Hepatocyte (in vitro differentiated cells): ENCODE data around the gene ITPR1. TPM values are rescaled to one million over a fixed set of nuclear protein-coding genes. Genes with fewer than 3 reads are reported as not detected.

Experiments
- DNase-seq: peaks from one replicate; pipeline ENCODE4 v3.0.0-alpha.2; 2016; ENCODE audit warnings: low spot score
- H2AFZ ChIP-seq: fragments of 200-600 bp; sonication (generic); 2 replicates; pipeline ENCODE4 v1.6.0; 2016; ENCODE audit warnings: antibody characterized with exemption, mild to moderate bottlenecking
- H3K27ac ChIP-seq: fragments of 200-600 bp; sonication (generic); 2 replicates; pipeline ENCODE4 v1.5.1; 2016; ENCODE audit warnings: mild to moderate bottlenecking
- H3K27me3 ChIP-seq: fragments of 200-600 bp; sonication (generic); 2 replicates; pipeline ENCODE4 v1.6.1; 2016
- H3K36me3 ChIP-seq: fragments of 200-600 bp; sonication (generic); replicated peaks from 2 replicates; pipeline ENCODE4 v1.5.1; 2016; ENCODE audit warnings: low read depth; ENCODE audit not compliant: insufficient read depth
- H3K4me1 ChIP-seq: fragments of 200-600 bp; sonication (generic); 2 replicates; pipeline ENCODE4 v1.5.1; 2016; ENCODE audit warnings: mild to moderate bottlenecking, moderate library complexity; ENCODE audit not compliant: insufficient read depth
- H3K4me2 ChIP-seq: fragments of 200-600 bp; sonication (generic); 2 replicates; pipeline ENCODE4 v1.6.0; 2016
- H3K4me3 ChIP-seq: fragments of 200-600 bp; sonication (generic); 2 replicates; pipeline ENCODE4 v1.5.1; 2016; ENCODE audit warnings: mild to moderate bottlenecking
- H3K79me2 ChIP-seq: fragments of 200-600 bp; sonication (generic); 2 replicates; pipeline ENCODE4 v1.6.0; 2017; ENCODE audit warnings: mild to moderate bottlenecking
- H3K9me2 ChIP-seq: fragments of 200-600 bp; sonication (generic); replicated peaks from 2 replicates; pipeline ENCODE4 v1.6.0; 2017; ENCODE audit warnings: mild to moderate bottlenecking; ENCODE audit not compliant: insufficient read depth
- H3K9me3 ChIP-seq: fragments of 200-600 bp; sonication (generic); 2 replicates; pipeline ENCODE4 v1.5.1; 2016; ENCODE audit warnings: low read depth, mild to moderate bottlenecking
- H4K20me1 ChIP-seq: fragments of 200-600 bp; sonication (generic); 2 replicates; pipeline ENCODE4 v1.6.0; 2016; ENCODE audit warnings: mild to moderate bottlenecking; ENCODE audit not compliant: insufficient read depth, poor library complexity, severe bottlenecking
- EZH2 ChIP-seq: fragments of 200-600 bp; sonication (generic); IDR thresholded peaks from 2 replicates; pipeline ENCODE4 v1.6.1; 2016; ENCODE audit warnings: antibody characterized with exemption, mild to moderate bottlenecking, borderline replicate concordance
- EZH2phosphoT487 ChIP-seq: fragments of 200-600 bp; sonication (generic); IDR thresholded peaks from one replicate; pipeline ENCODE4 v1.6.1; 2018; ENCODE audit warnings: antibody characterized with exemption, mild to moderate bottlenecking, low read depth, moderate library complexity; ENCODE audit not compliant: unreplicated experiment, severe bottlenecking
- WGBS: methylation state at CpG from one replicate; pipeline ENCODE4 v1.1.6; 2016; ENCODE audit warnings: low lambda C conversion rate; ENCODE audit errors: missing lambda C conversion rate; 5-methylcytosine and 5-hydroxymethylcytosine counted together
- polyA plus RNA-seq: library from polyadenylated mRNA; unstranded; fragments of >200 nt; fragmentation: Nextera tagmentation; extraction: Ambion mirVana; gene quantifications from 2 replicates; pipeline ENCODE4 v1.2.1, GENCODE V29; 2016
- total RNA-seq: library from RNA; depleted of rRNA; stranded (reverse); fragments of >200 nt; gene quantifications from 2 replicates; pipeline ENCODE4 v1.2.3, GENCODE V29; 2014
- TF ChIP-seq, protein P1 (sequence below): fragments of 200-600 bp; sonication (generic); IDR thresholded peaks from 2 replicates; pipeline ENCODE4 v1.5.1; 2016; ENCODE audit warnings: antibody characterized with exemption, mild to moderate bottlenecking; ENCODE audit not compliant: poor library complexity

Gene ITPR1
- total and polyA plus RNA-seq, 2 experiments from 2014 or later, result 46.8 to 90.8 TPM

DNA sequence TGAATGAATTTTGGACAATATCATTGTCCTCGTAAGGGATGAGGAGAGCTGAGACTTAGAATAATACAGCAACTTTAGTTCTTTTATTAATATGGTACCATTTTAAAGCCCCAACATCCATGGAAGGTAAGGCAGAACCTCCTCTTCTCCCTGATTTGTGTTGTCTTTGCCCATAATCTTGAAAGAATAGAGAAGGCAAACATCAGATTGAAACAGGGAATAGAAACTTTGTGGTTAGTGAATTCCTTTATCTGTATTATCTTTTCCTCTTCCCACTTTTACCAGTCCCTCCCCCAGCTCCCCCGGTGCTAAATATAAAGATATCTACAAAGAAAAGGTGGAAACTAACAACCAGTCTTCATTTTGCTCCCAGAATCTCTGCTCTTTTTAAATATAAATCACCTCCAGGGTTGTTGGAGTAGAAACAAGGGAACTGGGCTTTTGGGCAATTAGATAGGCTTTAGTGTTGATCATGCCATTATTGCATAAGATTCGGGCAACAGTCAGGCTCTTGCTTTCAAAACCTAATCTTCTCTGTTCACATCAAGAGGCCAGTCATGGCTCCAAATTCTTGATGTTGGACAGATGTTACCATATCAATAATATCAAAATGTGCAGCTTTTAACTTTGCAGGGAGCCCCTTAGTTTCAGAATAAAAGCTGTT is 32.5 kb downstream of the ITPR1 start:
- 64% methylated on average over 3 of the region's 3 CpGs for WGBS
- DNase-seq, result no peak
- H3K9me2 ChIP-seq, result no peaks in the 10 kb centered on the region

DNA sequence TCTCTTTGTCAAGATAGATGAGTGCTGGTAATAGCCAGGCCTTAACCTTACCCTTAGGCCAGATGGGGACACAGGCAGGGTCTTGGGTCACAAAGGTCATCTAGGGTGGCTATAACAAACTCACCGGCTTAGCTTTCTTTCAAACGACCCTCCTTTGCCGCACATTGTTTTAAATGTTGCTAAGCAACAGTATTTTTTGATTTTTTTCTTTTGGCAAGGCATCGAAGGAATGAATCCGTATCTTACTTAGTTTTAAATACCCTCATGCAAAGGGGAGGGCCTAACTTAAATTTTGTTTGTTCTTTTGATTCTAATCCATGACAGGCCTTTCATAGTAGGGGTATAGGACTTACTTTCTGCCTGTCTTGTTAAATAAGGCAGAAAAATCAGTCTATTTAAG is 35.2 kb downstream of the ITPR1 start:
- WGBS, result 65% methylated on average over 5 of the region's 5 CpGs
- H3K27me3 ChIP-seq, result no peaks in the 10 kb centered on the region

More for the DNA sequence above, 32.5 kb downstream of the ITPR1 start:
- TF ChIP-seq EZH2phosphoT487 (no peak), EZH2 (no peak)
- TF ChIP-seq, protein P1, sequence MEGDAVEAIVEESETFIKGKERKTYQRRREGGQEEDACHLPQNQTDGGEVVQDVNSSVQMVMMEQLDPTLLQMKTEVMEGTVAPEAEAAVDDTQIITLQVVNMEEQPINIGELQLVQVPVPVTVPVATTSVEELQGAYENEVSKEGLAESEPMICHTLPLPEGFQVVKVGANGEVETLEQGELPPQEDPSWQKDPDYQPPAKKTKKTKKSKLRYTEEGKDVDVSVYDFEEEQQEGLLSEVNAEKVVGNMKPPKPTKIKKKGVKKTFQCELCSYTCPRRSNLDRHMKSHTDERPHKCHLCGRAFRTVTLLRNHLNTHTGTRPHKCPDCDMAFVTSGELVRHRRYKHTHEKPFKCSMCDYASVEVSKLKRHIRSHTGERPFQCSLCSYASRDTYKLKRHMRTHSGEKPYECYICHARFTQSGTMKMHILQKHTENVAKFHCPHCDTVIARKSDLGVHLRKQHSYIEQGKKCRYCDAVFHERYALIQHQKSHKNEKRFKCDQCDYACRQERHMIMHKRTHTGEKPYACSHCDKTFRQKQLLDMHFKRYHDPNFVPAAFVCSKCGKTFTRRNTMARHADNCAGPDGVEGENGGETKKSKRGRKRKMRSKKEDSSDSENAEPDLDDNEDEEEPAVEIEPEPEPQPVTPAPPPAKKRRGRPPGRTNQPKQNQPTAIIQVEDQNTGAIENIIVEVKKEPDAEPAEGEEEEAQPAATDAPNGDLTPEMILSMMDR, result no peak
- Histone ChIP-seq H3K36me3 (no peaks in the 10 kb centered on the region), H3K4me3 (no peak overlapping the region), H3K79me2 (peaks cover 11% of the 10 kb centered on the region), H3K9me3 (no peaks in the 10 kb centered on the region), H3K4me2 (no peak overlapping the region), H2AFZ (no peak overlapping the region), H4K20me1 (no peaks in the 10 kb centered on the region), H3K27me3 (no peaks in the 10 kb centered on the region), H3K27ac (no peak overlapping the region), H3K4me1 (peaks cover 11% of the 10 kb centered on the region)

DNA sequence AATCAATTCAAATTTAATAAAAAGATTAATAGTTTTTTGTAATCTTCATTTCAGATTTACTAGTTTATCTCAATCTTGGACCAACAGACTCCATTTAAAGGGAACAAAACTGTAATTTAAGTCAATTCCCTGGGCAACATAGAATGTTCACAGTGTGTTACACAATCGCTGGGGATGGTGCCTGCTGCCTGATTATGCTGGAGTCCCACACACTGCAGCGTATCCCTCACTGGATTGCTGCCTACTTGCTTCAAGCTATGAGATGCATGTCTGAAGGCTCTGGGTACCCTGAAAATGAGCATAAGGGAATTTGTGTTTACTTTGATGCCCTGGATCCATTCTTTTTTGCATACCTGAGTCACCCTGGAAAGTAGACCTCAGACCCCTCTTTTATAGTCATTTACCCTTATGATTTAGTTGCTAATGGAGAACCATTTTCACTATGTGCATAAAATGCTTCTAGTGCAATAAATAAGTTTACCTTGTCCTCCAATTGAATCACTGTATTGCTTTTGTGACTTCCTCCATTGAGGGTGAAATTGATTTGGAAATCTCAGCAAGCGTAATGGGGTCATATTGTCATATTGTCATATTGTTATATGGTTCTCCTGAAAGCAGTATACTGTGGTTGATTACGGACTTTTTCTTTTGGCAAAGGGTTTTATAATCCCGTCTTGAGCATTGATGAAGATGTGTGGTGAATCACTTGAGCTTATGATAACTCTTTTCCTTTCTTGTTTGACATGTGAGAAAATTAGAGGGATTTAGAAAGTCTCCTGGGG is 35.9 kb downstream of the ITPR1 start:
- H3K9me3 ChIP-seq, result no peaks in the 10 kb centered on the region
- H4K20me1 ChIP-seq, result no peaks in the 10 kb centered on the region
- peaks cover 21% of the 10 kb centered on the region for H3K4me1 ChIP-seq
- no peak overlapping the region for H2AFZ ChIP-seq
- H3K79me2 ChIP-seq, result peaks cover 24% of the 10 kb centered on the region
- H3K9me2 ChIP-seq, result no peaks in the 10 kb centered on the region
- no peak overlapping the region for H3K27ac ChIP-seq
- WGBS, result 84% methylated on average over 5 of the region's 5 CpGs
- no peak for DNase-seq
- no peak overlapping the region for H3K4me3 ChIP-seq
- H3K36me3 ChIP-seq, result no peaks in the 10 kb centered on the region
- TF ChIP-seq, protein P1, result no peak
- TF ChIP-seq EZH2, result no peak
- TF ChIP-seq EZH2phosphoT487, result no peak
- H3K4me2 ChIP-seq, result no peak overlapping the region
- no peaks in the 10 kb centered on the region for H3K27me3 ChIP-seq

More for the DNA sequence above, 35.2 kb downstream of the ITPR1 start:
- no peak overlapping the region for H3K4me2 ChIP-seq
- no peak for DNase-seq
- H3K36me3 ChIP-seq, result no peaks in the 10 kb centered on the region
- peaks cover 24% of the 10 kb centered on the region for H3K79me2 ChIP-seq
- TF ChIP-seq, protein P1, result no peak
- TF ChIP-seq EZH2 (no peak), EZH2phosphoT487 (no peak)
- no peaks in the 10 kb centered on the region for H3K9me2 ChIP-seq
- H4K20me1 ChIP-seq, result no peaks in the 10 kb centered on the region
- H3K4me3 ChIP-seq, result no peak overlapping the region
- no peak overlapping the region for H3K27ac ChIP-seq
- H3K4me1 ChIP-seq, result peaks cover 21% of the 10 kb centered on the region
- no peak overlapping the region for H2AFZ ChIP-seq
- no peaks in the 10 kb centered on the region for H3K9me3 ChIP-seq
